Large intestine (tissue), 3 donors: Measurements from ENCODE around the gene LTBP1. TPM values are rescaled to one million over a fixed set of nuclear protein-coding genes. Genes with fewer than 3 reads are reported as not detected.

Experiments used
- DNase-seq, 2 donors: peaks; one replicate each; pipeline versions ENCODE4 v3.0.0 to v3.0.0-alpha.2; 2013
- H3K27ac ChIP-seq: one replicate; pipeline ENCODE4 v1.5.1; 2013; ENCODE audit warnings: low read length
- H3K27me3 ChIP-seq: 2 replicates; pipeline ENCODE4 v1.6.1; 2013; ENCODE audit warnings: low read length; ENCODE audit not compliant: control insufficient read depth, insufficient read depth
- H3K36me3 ChIP-seq: 2 replicates; pipeline ENCODE4 v1.6.1; 2013; ENCODE audit warnings: low read length; ENCODE audit not compliant: control insufficient read depth, insufficient read depth
- H3K4me1 ChIP-seq: one replicate; pipeline ENCODE4 v1.6.1; 2013; ENCODE audit warnings: low read length; ENCODE audit not compliant: control insufficient read depth, insufficient read depth
- H3K4me3 ChIP-seq: one replicate; pipeline ENCODE4 v1.5.1; 2013; ENCODE audit warnings: low read length
- H3K9me3 ChIP-seq: one replicate; pipeline ENCODE4 v1.6.1; 2013; ENCODE audit warnings: mild to moderate bottlenecking, low read depth, low read length, moderate library complexity; ENCODE audit not compliant: control insufficient read depth
- WGBS: methylation state at CpG from one replicate; pipeline ENCODE4 v1.1.5; 2013; ENCODE audit warnings: low lambda C conversion rate; ENCODE audit not compliant: insufficient coverage; 5-methylcytosine and 5-hydroxymethylcytosine counted together
- polyA plus RNA-seq: library from polyadenylated mRNA; unstranded; fragments of 120-200 nt; gene quantifications from one replicate; pipeline ENCODE4 v1.2.1, GENCODE V29; 2013

The LTBP1 gene
- polyA plus RNA-seq, 1 donor = 22.9 TPM

DNA sequence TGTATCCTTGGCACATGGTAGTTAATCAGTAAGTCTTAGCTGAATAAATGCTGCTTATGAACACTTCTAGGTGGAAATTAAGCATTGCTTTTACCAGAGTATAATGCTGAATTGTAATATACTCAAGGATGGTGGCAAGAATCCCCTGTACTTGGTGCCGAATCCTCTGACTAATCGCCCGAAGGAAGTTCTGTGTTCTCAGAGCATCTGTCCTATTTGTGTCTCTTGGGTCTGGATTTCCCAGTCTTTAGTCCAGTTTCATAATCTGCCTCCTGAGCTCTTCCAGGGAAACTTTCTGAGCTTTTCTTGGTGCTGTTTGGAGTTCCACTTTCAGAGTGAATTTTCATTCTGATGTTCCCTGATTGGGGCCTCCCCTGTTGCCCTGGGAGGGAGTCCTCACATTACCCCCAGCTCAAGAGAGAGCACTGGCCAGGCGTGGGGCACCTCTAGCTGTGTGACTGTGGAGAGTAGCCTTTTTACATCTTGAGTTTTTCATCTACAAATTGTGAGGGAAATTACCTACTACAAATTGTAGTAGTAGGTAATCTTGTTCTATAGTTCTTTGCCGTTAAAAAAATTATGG, 144.9 kb downstream of the LTBP1 start:
- no peaks in the 10 kb centered on the region for H3K9me3 ChIP-seq
- no peaks in the 10 kb centered on the region for H3K27me3 ChIP-seq
- H3K27ac ChIP-seq = no peak overlapping the region
- no peaks in the 10 kb centered on the region for H3K4me1 ChIP-seq
- H3K4me3 ChIP-seq = no peak overlapping the region
- no peak for DNase-seq
- no peaks in the 10 kb centered on the region for H3K36me3 ChIP-seq
- WGBS = 88% methylated on average over 1 of the region's 5 CpGs

DNA sequence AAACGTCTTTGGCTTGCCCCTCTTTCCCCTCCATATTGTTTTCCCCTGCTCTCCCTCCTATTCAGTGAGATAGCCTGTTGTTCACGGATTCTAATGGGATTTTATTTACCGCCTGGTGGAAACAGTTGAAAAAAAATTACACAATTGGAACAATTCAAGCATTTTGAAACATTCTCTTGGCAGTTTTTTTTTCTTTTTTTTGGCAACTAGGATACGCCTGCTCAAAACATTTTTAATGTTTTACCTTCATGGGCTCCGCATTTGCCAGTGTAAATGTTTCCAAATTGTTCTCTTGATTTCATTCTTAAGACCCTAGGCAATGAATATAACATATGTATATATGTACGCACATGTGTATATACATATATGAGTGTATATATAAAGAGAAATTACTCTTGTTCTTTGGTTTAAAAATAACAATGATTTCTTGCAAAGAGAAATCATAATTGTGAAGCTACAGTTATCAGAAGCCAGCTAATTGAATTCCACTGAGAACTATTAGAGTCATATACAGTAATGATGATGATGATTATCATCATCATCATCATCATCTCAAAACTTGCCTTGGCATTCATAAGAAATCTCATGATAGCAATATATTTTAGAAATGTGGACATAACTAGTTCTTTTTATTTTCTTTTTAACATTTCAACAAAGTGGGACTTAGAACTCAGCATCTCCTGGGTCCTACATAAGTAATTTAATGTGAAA, 146.7 kb downstream of the LTBP1 start:
- DNase-seq = no peak
- Histone ChIP-seq H3K27me3 (no peaks in the 10 kb centered on the region), H3K36me3 (no peaks in the 10 kb centered on the region), H3K27ac (no peak overlapping the region), H3K4me1 (no peaks in the 10 kb centered on the region), H3K4me3 (no peak overlapping the region), H3K9me3 (no peaks in the 10 kb centered on the region)
- WGBS = 96% methylated on average over 4 of the region's 6 CpGs

DNA sequence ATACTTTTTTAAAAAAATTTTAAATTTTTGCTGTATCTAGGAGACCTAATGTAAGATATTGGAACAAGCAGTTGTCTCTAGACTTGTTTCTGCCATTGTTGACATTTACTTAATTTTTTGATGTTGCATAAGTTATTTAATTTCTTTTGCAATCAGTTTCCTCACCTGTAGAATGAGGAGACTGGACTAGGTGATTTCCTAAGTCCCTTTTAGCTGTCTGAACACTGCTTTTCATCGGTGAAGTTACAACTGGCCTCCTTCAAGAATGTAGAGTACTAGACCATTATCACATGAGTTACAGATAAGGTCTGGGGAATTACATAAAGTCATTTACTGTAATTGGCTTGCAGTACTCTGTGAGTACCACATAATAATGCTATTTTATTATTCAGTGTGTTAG, 147.6 kb downstream of the LTBP1 start:
- no peaks in the 10 kb centered on the region for H3K4me1 ChIP-seq
- no peak overlapping the region for H3K27ac ChIP-seq
- H3K4me3 ChIP-seq = no peak overlapping the region
- no peaks in the 10 kb centered on the region for H3K27me3 ChIP-seq
- DNase-seq = peak; percentile 32 to 38
- WGBS = 40% methylated on average over 1 of the region's 1 CpG
- no peaks in the 10 kb centered on the region for H3K36me3 ChIP-seq
- no peaks in the 10 kb centered on the region for H3K9me3 ChIP-seq

DNA sequence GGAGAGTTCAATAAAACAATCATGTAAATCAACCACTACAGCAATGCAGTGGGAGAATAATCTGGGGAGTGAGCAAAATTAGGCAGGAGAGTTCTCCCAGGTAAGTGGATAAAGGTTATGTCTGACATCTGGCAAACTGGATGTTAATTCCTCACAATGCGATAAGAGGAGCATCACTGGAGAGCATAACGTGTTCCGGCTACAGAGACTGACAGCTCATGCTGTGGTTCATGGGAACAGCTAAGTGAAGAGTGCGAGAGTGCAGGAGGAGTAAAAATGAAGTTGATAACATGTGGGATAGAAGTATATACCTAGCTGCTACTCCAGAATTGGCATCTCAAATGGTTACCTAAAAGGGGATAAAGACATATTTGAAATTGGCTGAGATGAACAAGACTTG, 153.2 kb downstream of the LTBP1 start:
- no peak overlapping the region for H3K4me3 ChIP-seq
- H3K27ac ChIP-seq = no peak overlapping the region
- H3K27me3 ChIP-seq = no peaks in the 10 kb centered on the region
- no peaks in the 10 kb centered on the region for H3K4me1 ChIP-seq
- 100% methylated on average over 4 of the region's 4 CpGs for WGBS
- H3K9me3 ChIP-seq = no peaks in the 10 kb centered on the region
- no peaks in the 10 kb centered on the region for H3K36me3 ChIP-seq
- no peak for DNase-seq

DNA sequence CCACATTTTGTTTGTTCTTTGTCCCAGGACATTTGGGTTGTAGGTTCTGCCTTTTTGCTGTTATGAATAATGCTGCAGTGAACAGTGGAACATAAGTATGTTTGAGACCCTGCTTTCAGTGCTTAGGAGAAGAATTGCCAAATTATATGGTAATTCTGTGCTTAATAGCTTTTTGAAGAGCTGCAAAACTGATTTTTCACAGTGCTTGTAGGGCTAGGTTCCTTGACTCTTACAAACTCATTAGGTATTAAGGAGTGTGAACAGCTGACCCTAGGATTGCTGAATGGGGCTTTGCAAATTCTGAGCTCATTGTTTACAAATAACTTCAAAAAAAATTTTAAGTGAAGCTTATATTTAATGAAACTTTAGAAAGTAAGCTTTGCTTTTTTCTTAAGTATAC, 154.2 kb downstream of the LTBP1 start:
- no peak for DNase-seq
- Histone ChIP-seq H3K27ac (no peak overlapping the region), H3K36me3 (no peaks in the 10 kb centered on the region), H3K4me1 (no peaks in the 10 kb centered on the region), H3K4me3 (no peak overlapping the region), H3K27me3 (no peaks in the 10 kb centered on the region), H3K9me3 (no peaks in the 10 kb centered on the region)

DNA sequence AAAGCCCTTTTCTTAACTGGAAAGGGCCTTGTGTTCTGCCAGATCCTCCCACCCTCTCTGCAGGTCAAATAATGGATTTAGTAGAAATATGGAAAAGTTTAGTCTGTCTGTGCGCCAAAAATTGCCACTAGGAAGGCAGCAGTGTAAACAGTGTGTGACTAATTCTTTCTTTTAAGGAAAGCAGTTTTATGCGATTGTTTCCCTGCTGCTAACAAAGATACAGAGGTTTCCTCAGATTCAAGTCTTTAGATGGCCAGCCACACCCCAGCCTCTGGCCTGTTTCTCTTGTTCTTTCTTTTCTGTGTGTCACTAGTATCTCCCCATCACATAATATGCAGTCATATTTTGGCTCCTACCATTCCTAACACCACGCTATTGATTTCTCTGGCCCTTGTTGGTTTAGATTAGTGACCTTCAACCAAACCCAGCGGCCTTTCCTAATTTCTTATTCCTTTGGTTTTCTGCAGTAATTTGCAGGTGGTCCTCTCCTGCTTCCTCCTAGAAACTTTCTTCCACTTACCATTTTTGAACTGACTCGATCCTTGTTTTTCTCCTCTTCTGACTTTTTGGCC, 157.4 kb downstream of the LTBP1 start:
- 93% methylated on average over 3 of the region's 5 CpGs for WGBS
- no peak for DNase-seq
- Histone ChIP-seq H3K27ac (no peak overlapping the region), H3K27me3 (no peaks in the 10 kb centered on the region), H3K9me3 (no peaks in the 10 kb centered on the region), H3K4me1 (no peaks in the 10 kb centered on the region), H3K4me3 (no peak overlapping the region), H3K36me3 (no peaks in the 10 kb centered on the region)

DNA sequence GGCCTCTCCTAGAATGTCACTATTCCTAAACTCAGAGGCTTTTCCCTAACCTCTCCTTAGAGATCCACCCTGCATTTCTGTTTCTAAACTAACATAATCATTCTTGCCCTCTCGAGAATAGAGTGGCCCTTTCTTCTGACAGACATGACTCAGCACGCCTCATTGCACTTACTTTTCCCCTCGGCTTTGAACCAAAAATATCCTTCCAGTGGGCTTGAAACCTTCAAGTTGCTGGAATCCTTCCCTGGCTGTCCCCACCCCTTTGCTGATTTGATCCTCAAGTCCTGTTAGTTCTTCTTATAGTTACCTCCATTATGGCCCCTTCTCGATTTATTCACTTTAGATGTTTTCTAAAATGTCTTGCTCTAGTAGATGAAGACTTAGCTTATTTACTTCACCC, 158.0 kb downstream of the LTBP1 start:
- no peak overlapping the region for H3K27ac ChIP-seq
- H3K4me1 ChIP-seq = no peaks in the 10 kb centered on the region
- H3K27me3 ChIP-seq = no peaks in the 10 kb centered on the region
- WGBS = no CpG with 5 or more reads among the region's 4 CpGs
- H3K9me3 ChIP-seq = no peaks in the 10 kb centered on the region
- no peak for DNase-seq
- H3K4me3 ChIP-seq = no peak overlapping the region
- no peaks in the 10 kb centered on the region for H3K36me3 ChIP-seq

DNA sequence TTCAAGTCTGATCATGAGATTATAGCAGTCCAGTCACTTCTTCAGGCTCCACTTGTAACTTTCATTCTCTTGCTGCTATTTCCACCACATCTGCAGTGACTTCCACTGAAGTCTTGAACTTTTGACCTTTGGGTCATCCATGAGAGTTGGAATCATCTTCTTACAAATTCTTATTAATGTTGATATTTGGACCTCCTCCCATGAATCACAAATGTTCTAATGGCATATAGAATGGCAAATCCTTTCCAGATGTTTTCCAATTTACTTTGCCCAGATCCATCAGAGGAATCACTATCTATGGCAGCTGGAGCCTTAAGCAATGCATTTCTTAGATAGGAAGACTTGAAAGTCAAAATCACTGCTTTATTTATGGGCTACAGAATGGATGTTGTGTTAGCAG, 159.4 kb downstream of the LTBP1 start:
- Histone ChIP-seq H3K4me1 (no peaks in the 10 kb centered on the region), H3K27ac (no peak overlapping the region), H3K4me3 (no peak overlapping the region), H3K36me3 (no peaks in the 10 kb centered on the region), H3K9me3 (no peaks in the 10 kb centered on the region), H3K27me3 (no peaks in the 10 kb centered on the region)
- no peak for DNase-seq

DNA sequence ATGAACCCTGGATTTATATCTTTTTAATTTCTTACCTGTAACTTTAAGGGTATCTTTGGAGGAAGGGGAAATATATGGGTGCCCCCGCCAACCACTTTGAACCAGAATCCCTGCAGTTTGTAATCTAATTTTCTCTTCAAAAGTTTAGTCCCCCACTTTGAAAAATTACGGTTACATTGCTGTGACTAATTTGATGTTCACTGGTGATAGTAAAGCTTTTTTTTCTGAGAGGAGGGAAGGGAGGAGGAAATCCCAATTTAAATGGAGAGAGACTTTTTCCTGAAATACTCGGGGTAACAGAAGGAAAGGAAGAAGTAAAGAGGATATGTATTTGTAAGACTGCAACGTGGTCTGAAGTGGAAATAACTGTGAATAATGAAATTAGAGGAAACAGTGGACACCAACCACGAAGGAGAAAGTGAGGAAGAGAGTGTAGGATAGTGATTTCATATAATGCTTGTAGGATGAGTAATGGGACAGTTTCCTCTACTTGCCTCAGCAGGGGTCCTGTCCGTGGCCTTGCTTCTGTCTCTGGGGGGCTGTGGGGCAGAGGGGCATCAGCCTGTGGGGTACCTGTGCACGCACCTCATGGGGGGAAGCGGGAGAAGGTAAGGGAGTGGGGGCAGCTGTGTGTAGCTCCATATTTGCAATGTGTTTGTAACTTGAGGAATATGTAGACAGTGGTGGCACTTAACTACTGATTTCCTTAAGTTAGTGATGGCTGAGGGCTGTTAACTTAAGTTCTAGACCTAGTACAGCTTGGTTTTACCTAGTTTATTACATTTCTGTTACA, 161.1 kb downstream of the LTBP1 start:
- H3K4me1 ChIP-seq = no peaks in the 10 kb centered on the region
- H3K27ac ChIP-seq = no peak overlapping the region
- DNase-seq = no peak
- no peaks in the 10 kb centered on the region for H3K9me3 ChIP-seq
- no peaks in the 10 kb centered on the region for H3K36me3 ChIP-seq
- WGBS = 71% methylated on average over 3 of the region's 8 CpGs
- H3K27me3 ChIP-seq = no peaks in the 10 kb centered on the region
- H3K4me3 ChIP-seq = no peak overlapping the region

DNA sequence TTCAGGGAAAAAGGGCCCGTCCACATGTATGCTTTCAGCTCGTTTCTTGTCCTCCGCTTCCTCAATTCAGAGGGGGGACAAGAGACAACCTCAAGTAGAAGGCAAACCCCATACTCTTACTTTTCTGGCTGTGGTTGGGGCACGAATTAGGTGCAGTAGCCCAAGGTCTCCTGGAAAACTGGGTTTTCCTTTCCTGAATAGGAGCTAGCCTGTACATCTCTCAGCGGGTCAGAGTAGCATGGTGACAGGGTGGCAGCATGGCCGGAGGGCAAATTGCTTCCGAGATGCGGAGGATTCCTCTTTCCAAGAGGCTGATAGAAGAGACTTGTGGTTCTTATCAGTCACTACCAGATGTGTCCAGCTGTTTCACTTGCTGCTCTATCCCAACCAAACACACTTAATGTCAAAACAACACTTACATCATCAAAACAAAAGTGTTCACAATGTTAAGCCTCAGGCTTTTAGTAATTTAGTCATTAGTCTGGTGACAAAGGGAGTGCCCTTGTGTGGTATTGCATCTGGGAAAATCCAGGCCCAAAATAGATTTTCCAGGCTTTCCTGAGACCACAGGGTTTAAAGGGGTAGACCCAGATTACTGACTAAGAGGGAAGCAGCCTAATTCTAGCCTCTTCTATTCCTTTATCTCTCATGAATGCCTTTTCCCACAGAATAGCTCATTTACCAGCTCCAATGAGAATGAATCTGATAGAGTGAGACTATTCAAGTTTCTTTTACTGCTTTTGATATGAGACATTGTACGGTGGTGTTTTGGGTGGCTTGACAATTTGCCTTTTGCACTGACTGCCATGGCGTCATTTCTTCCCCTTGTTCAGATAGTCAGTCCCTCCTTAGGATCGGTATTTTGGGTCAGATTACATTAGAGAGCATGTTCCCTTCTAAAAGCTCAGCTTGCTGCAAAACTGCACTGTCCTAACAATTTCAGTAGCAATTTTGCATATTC, 162.0 kb downstream of the LTBP1 start:
- Histone ChIP-seq H3K27ac (no peak overlapping the region), H3K4me1 (no peaks in the 10 kb centered on the region), H3K36me3 (no peaks in the 10 kb centered on the region), H3K27me3 (no peaks in the 10 kb centered on the region), H3K9me3 (no peaks in the 10 kb centered on the region), H3K4me3 (no peak overlapping the region)
- DNase-seq = peak in 1 of 2 donors; percentile 27
- 80% methylated on average over 1 of the region's 11 CpGs for WGBS
